COR-L47 (cell line): ENCODE measurements around the gene CAV3.

Experiments
- DNase-seq: peaks from one replicate; lab custom pipeline; 2025; lab: John Stamatoyannopoulos, UW

CAV3 gene

GRCh38 chr3:8761866-8762265, 28.3 kb downstream of the CAV3 start:
- no peak for DNase-seq

GRCh38 chr3:8762607-8763377, 29.2 kb downstream of the CAV3 start:
- DNase-seq, result no peak

DNA sequence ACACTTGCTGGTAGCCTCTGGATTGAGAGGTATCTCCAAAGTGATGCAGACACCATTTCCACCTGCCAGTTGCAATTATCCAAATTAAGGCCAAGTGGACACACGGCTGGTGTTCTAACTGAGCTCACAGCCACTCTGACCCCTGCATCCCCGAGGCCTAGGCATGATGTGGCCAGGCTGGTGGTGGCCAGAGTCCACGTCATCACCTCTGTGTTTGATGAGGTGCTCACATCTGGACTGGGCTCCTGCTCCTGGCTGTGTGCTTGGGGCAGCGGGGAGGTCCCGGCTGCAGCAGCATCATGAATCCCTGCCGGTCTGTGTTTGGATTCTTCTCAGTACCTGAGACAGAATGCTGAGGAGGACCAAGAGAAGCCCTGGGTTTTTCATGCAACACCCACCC, 30.9 kb downstream of the CAV3 start:
- DNase-seq, result no peak

GRCh38 chr3:8765528-8765927, 31.9 kb downstream of the CAV3 start:
- no peak for DNase-seq

- no peak for DNase-seq
Observed at GRCh38 chr3:8766148-8766547, 32.5 kb downstream of the CAV3 start.

DNA sequence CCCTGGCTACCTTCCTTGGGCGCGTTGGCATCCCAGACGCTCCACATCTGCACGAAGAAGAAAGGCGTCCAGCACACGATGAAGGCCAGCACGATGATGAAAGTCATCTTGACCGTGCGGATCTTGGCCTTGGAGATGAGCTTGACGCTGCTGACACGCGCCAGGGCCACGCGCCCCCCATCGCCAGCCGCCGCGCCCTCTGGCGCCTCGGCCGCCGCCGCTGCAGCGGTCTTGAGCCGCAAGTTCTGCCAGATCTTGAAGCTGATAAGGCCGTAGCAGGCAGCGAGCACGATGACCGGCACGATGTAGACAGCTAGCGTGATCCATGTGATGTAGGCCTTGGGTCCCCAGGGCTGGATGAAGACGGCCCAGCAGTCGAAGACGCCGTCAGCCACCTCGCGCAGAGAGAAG, 33.7 kb downstream of the CAV3 start:
- no peak for DNase-seq

DNA sequence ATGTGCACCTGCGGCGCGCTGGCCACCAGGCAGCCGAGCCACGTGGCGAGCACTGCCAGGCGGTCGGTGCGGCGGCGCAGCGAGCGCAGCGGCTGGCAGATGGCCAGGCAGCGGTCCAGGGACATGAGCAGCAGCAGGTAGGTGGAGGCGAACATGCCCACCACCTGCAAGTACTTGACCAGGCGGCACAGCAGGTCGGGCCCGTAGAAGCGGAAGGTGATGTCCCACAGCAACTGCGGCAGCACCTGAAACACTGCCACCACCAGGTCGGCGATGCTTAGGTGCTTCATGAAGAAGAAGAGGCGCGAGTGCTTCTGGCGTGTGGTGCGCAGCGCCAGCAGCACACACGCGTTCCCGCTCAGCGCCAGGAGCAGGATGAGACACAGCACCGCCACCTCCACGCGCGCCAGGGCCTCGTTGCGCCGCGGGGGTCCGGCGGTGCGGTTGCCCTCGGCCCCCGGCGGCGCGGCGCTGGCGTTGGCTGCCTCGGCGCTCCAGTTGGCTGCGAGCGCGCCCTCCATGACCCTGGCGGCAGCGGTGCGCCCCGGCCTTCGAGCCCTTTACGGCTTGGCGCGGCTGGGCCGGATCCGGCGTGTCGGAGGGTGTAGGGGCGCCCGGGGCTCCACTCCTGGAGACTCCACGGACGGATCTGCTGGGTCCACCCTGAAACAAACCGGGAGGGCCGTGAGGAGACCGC, 34.2 kb downstream of the CAV3 start:
- DNase-seq, result peak; percentile 41

- DNase-seq, result no peak
Observed at GRCh38 chr3:8768364-8769087, 34.9 kb downstream of the CAV3 start.

DNA sequence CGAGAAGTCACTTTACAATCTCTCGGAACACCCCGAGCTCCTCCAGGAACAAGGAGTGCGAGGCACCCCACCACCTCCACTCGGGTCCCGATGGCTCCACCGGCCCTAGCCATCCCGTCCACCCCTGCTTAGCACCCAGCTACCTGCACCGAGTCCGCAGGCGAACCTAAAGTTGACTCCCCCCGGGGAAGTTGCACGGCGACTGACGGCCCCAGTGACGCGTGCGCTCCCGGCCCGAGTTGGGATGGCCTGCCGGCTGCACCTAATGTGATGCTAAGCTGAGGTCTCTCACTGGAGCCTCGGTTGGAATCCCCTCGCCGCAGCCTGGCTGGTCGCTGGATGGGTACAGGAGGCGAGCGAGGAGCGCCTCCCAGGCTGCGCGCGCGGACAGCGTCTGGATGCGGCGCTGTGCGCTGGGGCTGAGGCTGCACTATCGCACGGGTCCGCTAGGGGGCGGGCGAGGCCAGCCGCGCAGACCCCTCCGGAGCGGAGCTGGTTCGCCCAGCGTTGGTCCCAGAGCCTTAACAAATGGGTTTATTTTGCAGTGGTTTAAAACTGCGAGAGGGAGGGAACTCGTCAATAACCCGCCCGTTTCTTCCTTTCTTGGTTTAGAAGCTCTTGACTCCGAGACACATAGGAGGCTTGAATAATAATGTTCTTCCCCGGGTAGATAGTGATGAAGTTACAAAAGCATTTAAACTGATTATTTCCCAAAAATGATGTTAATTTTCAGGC, 35.7 kb downstream of the CAV3 start, which contains the start of gene OXTR:
OXTR (minus strand) TSS at position 526 of the 735 bp plus-strand sequence. CDS start 1,426 bp downstream, outside the sequence.
- DNase-seq, result peak; percentile 23

GRCh38 chr3:8773941-8774542, 40.4 kb downstream of the CAV3 start:
- DNase-seq, result no peak

- no peak for DNase-seq
Observed at GRCh38 chr3:8775181-8775580, 41.6 kb downstream of the CAV3 start.

DNA sequence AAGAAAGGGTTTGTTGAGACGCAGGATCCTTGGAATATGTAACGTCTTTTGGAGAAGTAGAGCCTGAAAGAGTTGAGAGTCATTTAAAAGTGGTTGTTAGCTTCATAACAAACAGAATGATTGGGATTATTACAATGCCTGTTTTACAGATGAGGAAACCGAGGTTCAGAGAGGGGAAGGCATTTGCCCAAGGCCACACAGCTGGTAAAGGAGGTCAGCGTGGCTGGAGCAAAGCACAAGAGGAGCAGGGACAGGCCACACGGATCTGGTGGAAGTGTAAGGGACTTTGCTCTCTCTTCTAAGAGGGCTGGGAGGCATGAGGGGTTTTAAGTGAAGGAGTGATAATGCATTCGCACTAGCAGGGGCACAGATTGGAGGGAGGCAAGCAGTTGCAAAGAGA, 42.0 kb downstream of the CAV3 start:
- DNase-seq, result no peak

- DNase-seq, result no peak
Observed at GRCh38 chr3:8776406-8776805, 42.8 kb downstream of the CAV3 start.

- DNase-seq, result no peak
Observed at GRCh38 chr3:8777201-8777977, 43.8 kb downstream of the CAV3 start.

DNA sequence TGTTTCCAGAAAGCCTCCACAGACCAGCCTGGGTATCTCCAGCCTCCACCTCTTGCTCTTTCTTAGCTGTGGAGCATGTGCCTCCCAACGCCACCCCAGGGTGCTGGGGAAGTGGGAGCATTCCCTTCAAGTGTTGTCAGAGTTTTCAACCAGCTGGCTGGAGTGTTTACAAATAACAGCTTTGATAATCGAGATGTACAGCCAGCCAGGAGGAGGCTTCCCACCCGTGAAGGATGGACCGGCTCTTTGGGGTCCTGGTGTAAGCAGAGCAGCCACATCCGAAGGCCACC, 44.3 kb downstream of the CAV3 start:
- DNase-seq, result no peak

DNA sequence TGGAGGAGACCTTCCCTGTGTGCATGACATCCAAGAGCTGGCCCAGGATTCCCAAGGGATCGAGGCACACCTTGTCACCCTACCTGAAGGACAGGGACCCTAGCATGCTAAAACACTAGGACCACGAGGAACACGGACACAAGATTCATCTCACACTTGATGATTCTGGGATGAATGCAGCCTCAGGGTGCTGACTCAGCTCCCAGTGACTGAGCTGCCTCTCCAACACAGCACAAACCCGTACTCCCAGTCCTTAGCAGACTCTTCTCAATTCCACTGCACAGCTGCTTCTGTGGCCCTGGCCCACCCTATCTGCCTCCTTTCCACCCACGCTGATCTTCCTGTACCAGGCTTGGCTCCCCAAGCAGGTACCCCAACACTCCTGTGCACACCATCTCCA, 44.9 kb downstream of the CAV3 start:
- no peak for DNase-seq

GRCh38 chr3:8780279-8780678, 46.7 kb downstream of the CAV3 start:
- no peak for DNase-seq

GRCh38 chr3:8784676-8785435, 51.3 kb downstream of the CAV3 start:
- no peak for DNase-seq

GRCh38 chr3:8790529-8790928, 56.9 kb downstream of the CAV3 start:
- DNase-seq, result no peak

GRCh38 chr3:8793242-8793641, 59.6 kb downstream of the CAV3 start:
- DNase-seq, result no peak
